SH-SY5Y (cell line): Measurements from ENCODE around the gene SLC35F2.

Experiments
- GATA2 ChIP-seq: IDR thresholded peaks from 2 replicates; pipeline ENCODE4 v1.6.1; 2011; ENCODE audit warnings: mild to moderate bottlenecking, low read depth, low read length
- GATA3 ChIP-seq: IDR thresholded peaks from 2 replicates; pipeline ENCODE4 v1.6.1; 2011; ENCODE audit warnings: low read depth, mild to moderate bottlenecking, low read length, moderate library complexity

The SLC35F2 gene

GRCh38 chr11:107778839-107779517 is 79.6 kb downstream of the SLC35F2 start:
- TF ChIP-seq GATA3: no peak
- TF ChIP-seq GATA2: no peak

GRCh38 chr11:107777110-107777509 is 81.5 kb downstream of the SLC35F2 start:
- TF ChIP-seq GATA3 (no peak), GATA2 (no peak)

- TF ChIP-seq GATA3 (no peak), GATA2 (no peak)
These were observed 82.5 kb downstream of the SLC35F2 start for GRCh38 chr11:107776062-107776461.

- TF ChIP-seq GATA3: no peak
- TF ChIP-seq GATA2: no peak
These were observed 88.0 kb downstream of the SLC35F2 start for GRCh38 chr11:107770551-107770951.

- TF ChIP-seq GATA2: no peak
These were observed 89.4 kb downstream of the SLC35F2 start for GRCh38 chr11:107769189-107769588.

GRCh38 chr11:107757661-107758060 is 100.9 kb downstream of the SLC35F2 start:
- TF ChIP-seq GATA3: no peak
- TF ChIP-seq GATA2: no peak

GRCh38 chr11:107756553-107756952 is 102.0 kb downstream of the SLC35F2 start:
- no peak for TF ChIP-seq GATA3
- no peak for TF ChIP-seq GATA2

- no peak for TF ChIP-seq GATA3
- no peak for TF ChIP-seq GATA2
These were observed 105.4 kb downstream of the SLC35F2 start for GRCh38 chr11:107752949-107753822.

GRCh38 chr11:107752508-107752907 is 106.1 kb downstream of the SLC35F2 start:
- TF ChIP-seq GATA3 (no peak), GATA2 (no peak)

- TF ChIP-seq GATA2 (no peak), GATA3 (no peak)
These were observed 107.5 kb downstream of the SLC35F2 start for GRCh38 chr11:107751082-107751481.

- TF ChIP-seq GATA2: no peak
- TF ChIP-seq GATA3: no peak
These were observed 108.3 kb downstream of the SLC35F2 start for GRCh38 chr11:107750313-107750712.

GRCh38 chr11:107747622-107748021 is 111.0 kb downstream of the SLC35F2 start:
- no peak for TF ChIP-seq GATA3
- TF ChIP-seq GATA2: no peak

GRCh38 chr11:107744736-107745135 is 113.9 kb downstream of the SLC35F2 start:
- TF ChIP-seq GATA3: no peak
- TF ChIP-seq GATA2: no peak

GRCh38 chr11:107743191-107743590 is 115.4 kb downstream of the SLC35F2 start:
- TF ChIP-seq GATA2 (no peak), GATA3 (no peak)
